ENCODE data around the gene VAV2. TPM values are rescaled to one million over a fixed set of nuclear protein-coding genes. Genes with fewer than 3 reads are reported as not detected.
A peak's percentile ranks its signal among the peaks of the same experiment; 100 is the strongest.

Gene VAV2
- total RNA-seq, 4 donors from 2014 or later, result 15.0 to 25.7 (median 20.5) TPM

DNA sequence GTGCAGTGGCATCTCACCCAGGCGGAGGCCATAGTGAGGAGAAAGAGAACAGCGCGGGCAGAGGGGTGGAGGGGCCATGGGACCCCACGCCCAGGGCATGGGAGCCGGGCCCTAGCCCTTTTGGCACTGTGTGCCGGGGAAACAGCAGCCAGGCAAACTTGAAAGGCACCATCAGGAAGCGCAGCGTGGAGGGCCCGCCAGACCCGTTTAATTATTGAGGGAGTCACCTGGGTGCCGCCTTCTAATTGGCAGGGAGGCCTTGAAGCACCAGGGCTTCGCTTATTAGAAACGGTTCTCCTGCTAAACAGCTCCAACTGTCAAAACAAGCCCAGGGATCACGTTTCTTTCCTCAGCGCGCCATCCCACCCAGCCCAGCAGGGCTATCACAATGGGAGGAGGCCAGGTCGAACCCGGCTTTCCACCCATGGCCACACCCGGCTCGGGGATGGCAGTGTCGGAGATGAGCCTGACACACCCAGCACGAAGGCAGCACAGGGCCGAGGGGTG is 149.3 kb downstream of the VAV2 start:
- no peaks in the 10 kb centered on the region for H3K9me3 ChIP-seq
- TF ChIP-seq, protein P1, sequence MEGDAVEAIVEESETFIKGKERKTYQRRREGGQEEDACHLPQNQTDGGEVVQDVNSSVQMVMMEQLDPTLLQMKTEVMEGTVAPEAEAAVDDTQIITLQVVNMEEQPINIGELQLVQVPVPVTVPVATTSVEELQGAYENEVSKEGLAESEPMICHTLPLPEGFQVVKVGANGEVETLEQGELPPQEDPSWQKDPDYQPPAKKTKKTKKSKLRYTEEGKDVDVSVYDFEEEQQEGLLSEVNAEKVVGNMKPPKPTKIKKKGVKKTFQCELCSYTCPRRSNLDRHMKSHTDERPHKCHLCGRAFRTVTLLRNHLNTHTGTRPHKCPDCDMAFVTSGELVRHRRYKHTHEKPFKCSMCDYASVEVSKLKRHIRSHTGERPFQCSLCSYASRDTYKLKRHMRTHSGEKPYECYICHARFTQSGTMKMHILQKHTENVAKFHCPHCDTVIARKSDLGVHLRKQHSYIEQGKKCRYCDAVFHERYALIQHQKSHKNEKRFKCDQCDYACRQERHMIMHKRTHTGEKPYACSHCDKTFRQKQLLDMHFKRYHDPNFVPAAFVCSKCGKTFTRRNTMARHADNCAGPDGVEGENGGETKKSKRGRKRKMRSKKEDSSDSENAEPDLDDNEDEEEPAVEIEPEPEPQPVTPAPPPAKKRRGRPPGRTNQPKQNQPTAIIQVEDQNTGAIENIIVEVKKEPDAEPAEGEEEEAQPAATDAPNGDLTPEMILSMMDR (IDR thresholded peaks at IDR 0.05), result no peak
- TF ChIP-seq POLR2A (IDR thresholded peaks at IDR 0.05), result no peak
- no peaks in the 10 kb centered on the region for H3K27me3 ChIP-seq
- H3K4me1 ChIP-seq, result peaks cover 0 to 15% of the 10 kb centered on the region in 2 donors
- no peak overlapping the region for H3K4me3 ChIP-seq (replicated peaks in 1 of 3)
- WGBS, 2 donors, result 91 to 93% methylated on average over 16 to 23 of the region's 23 CpGs
- intact Hi-C loops (cut with DNase I), result no loop called here
- H3K27ac ChIP-seq, result no peak overlapping the region
- no peaks in the 10 kb centered on the region for H3K36me3 ChIP-seq
- DNase-seq, result no peak

DNA sequence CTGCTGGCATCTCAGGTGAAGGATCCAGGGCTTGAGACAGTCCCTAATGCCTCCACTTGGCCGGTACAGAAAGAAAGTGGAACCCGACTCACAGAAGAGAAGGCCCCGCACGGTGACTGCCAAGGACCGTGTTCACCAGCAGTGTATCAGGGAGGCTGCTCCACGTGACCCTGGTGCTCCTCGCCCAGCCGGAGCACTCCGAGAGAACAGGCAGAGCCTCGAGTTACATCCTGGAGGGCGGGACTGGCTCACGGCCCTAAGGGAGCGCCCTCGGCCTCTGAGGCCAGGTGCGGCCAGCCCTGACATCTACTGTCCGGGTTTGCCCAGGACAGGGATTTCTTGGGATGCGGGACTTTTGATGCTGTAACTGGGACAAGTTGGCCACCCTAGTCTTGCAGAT is 149.9 kb downstream of the VAV2 start:
- TF ChIP-seq, protein P1 (IDR thresholded peaks at IDR 0.05), result no peak
- TF ChIP-seq POLR2A (IDR thresholded peaks at IDR 0.05), result no peak
- peaks cover 0 to 15% of the 10 kb centered on the region in 2 donors for H3K4me1 ChIP-seq
- intact Hi-C loops (cut with DNase I), result no loop called here
- 32 to 43% methylated on average over 3 to 13 of the region's 17 CpGs for WGBS, 2 donors
- DNase-seq, result peak; percentile 81
- no peak overlapping the region for H3K4me3 ChIP-seq (replicated peaks in 1 of 3)
- H3K27me3 ChIP-seq, result no peaks in the 10 kb centered on the region
- no peak overlapping the region for H3K27ac ChIP-seq
- no peaks in the 10 kb centered on the region for H3K9me3 ChIP-seq
- no peaks in the 10 kb centered on the region for H3K36me3 ChIP-seq

DNA sequence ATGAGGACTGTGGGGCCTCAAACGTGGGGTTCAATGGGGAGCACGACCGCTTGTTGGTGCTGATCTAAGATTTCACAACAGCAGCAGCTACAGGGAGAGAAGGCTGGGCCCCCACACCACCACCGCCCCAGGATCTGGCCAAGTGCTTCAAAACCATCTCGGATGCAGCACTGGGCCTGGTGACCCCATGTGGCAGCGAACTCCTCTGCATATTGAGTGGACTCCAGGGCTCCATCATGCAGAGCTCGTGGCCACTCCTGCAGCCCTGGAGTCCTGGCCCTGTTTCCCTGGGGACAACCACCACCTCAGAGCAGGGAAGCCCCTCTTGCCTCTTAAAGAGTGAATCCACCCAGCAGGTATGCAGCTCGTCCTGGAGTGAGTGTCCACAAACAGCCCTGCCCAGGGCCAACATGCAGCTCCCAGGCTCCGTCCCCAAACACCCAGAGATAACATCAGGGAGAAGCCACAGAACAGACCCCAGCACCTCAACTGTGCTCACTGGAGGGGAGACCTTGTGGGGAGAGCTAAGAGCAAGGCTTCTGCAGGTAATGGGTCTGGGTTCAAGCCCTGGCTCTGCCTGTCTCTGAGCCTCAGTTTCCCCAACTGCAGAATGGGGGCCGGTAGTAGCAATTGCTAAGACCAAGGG is 150.8 kb downstream of the VAV2 start:
- H3K27ac ChIP-seq, result no peak overlapping the region
- DNase-seq, result no peak
- H3K4me3 ChIP-seq (replicated peaks in 1 of 3), result no peak overlapping the region
- TF ChIP-seq POLR2A (IDR thresholded peaks at IDR 0.05), result no peak
- TF ChIP-seq, protein P1 (IDR thresholded peaks at IDR 0.05), result no peak
- H3K9me3 ChIP-seq, result no peaks in the 10 kb centered on the region
- intact Hi-C loops (cut with DNase I), result no loop called here
- no peaks in the 10 kb centered on the region for H3K27me3 ChIP-seq
- H3K4me1 ChIP-seq, result peaks cover 0 to 15% of the 10 kb centered on the region in 2 donors
- 86 to 93% methylated on average over 3 to 4 of the region's 10 CpGs for WGBS, 2 donors
- H3K36me3 ChIP-seq, result no peaks in the 10 kb centered on the region

DNA sequence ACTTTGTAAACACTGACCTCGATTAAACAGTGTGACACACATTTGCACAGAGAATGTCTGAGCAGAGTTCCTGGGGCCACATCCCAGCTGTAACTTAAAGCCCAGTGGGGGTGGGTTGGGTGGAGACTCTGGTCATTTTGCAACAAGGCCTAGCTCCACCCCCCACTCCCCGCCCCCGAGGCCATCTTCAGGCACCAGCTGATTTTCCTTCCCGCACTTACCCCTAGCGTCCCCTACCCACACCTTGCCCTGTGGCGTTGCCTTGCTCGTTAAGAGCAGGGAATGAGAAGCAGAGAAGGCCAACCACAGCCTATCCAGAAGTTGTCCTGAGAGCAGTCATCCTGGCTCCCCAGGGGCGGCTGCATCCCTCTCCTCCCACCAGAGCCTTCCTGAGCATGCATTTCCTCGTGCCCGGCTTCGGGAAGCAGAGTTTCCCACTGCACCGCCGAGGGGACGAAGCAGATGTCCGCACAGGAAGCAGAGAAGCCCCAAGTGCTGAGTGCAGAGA is 152.2 kb downstream of the VAV2 start:
- H3K27me3 ChIP-seq, result no peaks in the 10 kb centered on the region
- intact Hi-C loops (cut with DNase I), result no loop called here
- WGBS, 2 donors, result 60 to 66% methylated on average over 15 of the region's 15 CpGs
- no peak overlapping the region for H3K27ac ChIP-seq
- H3K9me3 ChIP-seq, result no peaks in the 10 kb centered on the region
- no peak for DNase-seq
- H3K4me1 ChIP-seq, result peaks cover 0 to 8% of the 10 kb centered on the region in 2 donors
- H3K36me3 ChIP-seq, result no peaks in the 10 kb centered on the region
- no peak for TF ChIP-seq POLR2A (IDR thresholded peaks at IDR 0.05)
- TF ChIP-seq, protein P1 (IDR thresholded peaks at IDR 0.05), result no peak
- no peak overlapping the region for H3K4me3 ChIP-seq (replicated peaks in 1 of 3)

DNA sequence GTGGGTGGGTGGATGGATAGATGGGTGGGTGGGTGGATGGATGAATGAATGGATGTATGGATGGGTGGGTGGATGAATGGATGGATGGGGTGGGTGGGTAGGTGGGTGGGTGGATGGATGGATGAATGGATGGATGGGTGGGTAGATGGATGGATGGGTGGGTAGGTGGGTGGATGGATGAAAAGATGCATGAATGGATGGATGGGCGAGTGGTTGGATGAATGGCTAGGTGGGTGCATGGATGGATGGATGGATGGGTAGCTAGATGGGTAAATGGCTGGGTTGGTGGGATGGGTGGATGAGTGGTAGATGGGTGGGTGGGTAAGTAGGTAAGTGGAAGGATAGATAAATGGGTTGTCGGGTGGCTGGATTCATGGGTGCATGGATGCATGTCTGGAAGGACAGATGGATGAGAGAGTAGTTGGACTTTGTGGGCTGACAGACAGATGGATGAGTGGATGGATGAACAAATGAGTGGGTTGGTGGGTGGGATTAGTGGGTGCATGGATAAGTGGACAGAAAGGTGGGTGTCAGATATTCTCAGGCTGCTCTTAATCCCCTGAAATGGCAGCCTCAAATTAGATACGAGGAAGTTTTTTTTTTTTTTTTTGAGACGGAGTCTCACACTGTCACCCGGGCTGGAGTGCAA is 153.1 kb downstream of the VAV2 start:
- TF ChIP-seq POLR2A (IDR thresholded peaks at IDR 0.05), result no peak
- TF ChIP-seq, protein P1 (IDR thresholded peaks at IDR 0.05), result no peak
- 97% methylated on average over 5 of the region's 5 CpGs for WGBS, 2 donors
- no peak for DNase-seq
- Histone ChIP-seq H3K27me3 (no peaks in the 10 kb centered on the region), H3K27ac (no peak overlapping the region), H3K9me3 (no peaks in the 10 kb centered on the region), H3K36me3 (no peaks in the 10 kb centered on the region), H3K4me1 (peaks cover 0 to 6% of the 10 kb centered on the region in 2 donors), H3K4me3 (replicated peaks in 1 of 3) (no peak overlapping the region)
- intact Hi-C loops (cut with DNase I), result no loop called here
